GM12878 (cell line): Measurements from ENCODE around the gene ZNF132. TPM values are rescaled to one million over a fixed set of nuclear protein-coding genes. Genes with fewer than 3 reads are reported as not detected.

Experiments used
- CBFB ChIP-seq: IDR thresholded peaks from 2 replicates; pipeline ENCODE4 v1.6.1; 2016; ENCODE audit warnings: antibody characterized with exemption, low read depth
- CBX5 ChIP-seq: sonication (generic); IDR thresholded peaks from 2 replicates; pipeline ENCODE4 v1.6.1; 2016; ENCODE audit warnings: low read depth, moderate library complexity, mild to moderate bottlenecking, inconsistent platforms
- CREM ChIP-seq: IDR thresholded peaks from 2 replicates; pipeline ENCODE4 v1.6.1; 2014; ENCODE audit warnings: antibody characterized with exemption, low read depth
- HDGF ChIP-seq: fragments of 450-650 bp; IDR thresholded peaks from 2 replicates; pipeline ENCODE4 v1.6.1; 2016; ENCODE audit warnings: antibody characterized with exemption
- KAT2A ChIP-seq: conservative IDR thresholded peaks from 2 replicates; pipeline ENCODE4 v1.6.1; 2011; ENCODE audit warnings: low read depth, low read length; ENCODE audit not compliant: control insufficient read depth
- KDM1A ChIP-seq: fragments of 200-600 bp; sonication (generic); IDR thresholded peaks from 2 replicates; pipeline ENCODE4 v1.6.1; 2016; ENCODE audit warnings: borderline replicate concordance
- LARP7 ChIP-seq: fragments of 450-650 bp; IDR thresholded peaks from 2 replicates; pipeline ENCODE4 v1.6.1; 2017; ENCODE audit warnings: mild to moderate bottlenecking
- MXI1 ChIP-seq: fragments of 150-350 bp; IDR thresholded peaks from 2 replicates; pipeline ENCODE4 v1.6.1; 2011; ENCODE audit warnings: low read depth, mild to moderate bottlenecking, inconsistent platforms, low read length, improper control_type of control experiment
- NBN ChIP-seq: fragments of 450-650 bp; IDR thresholded peaks from 2 replicates; pipeline ENCODE4 v1.6.1; 2016
- NFXL1 ChIP-seq: fragments of 450-650 bp; IDR thresholded peaks from 2 replicates; pipeline ENCODE4 v1.6.1; 2017; ENCODE audit warnings: antibody characterized with exemption, mild to moderate bottlenecking, borderline replicate concordance
- NRF1 ChIP-seq: conservative IDR thresholded peaks from 2 replicates; pipeline ENCODE4 v1.6.1; 2011; ENCODE audit warnings: mild to moderate bottlenecking, low read depth, low read length, improper control_type of control experiment
- SMC3 ChIP-seq: IDR thresholded peaks from 2 replicates; pipeline ENCODE4 v1.6.1; 2011; ENCODE audit warnings: low read length, improper control_type of control experiment, borderline replicate concordance
- SREBF1 ChIP-seq: IDR thresholded peaks from 2 replicates; pipeline ENCODE4 v1.6.1; 2012; ENCODE audit warnings: mild to moderate bottlenecking, low read length
- SUZ12 ChIP-seq: fragments of 200-600 bp; sonication (generic); IDR thresholded peaks from one replicate; pipeline ENCODE4 v1.6.1; 2018; ENCODE audit warnings: antibody characterized with exemption, mild to moderate bottlenecking; ENCODE audit not compliant: unreplicated experiment
- TBL1XR1 ChIP-seq: IDR thresholded peaks from 2 replicates; pipeline ENCODE4 v1.6.1; 2012; ENCODE audit warnings: low read depth, low read length, improper control_type of control experiment
- ZNF217 ChIP-seq: fragments of 450-650 bp; IDR thresholded peaks from 2 replicates; pipeline ENCODE4 v1.6.1; 2017; ENCODE audit warnings: antibody characterized with exemption, mild to moderate bottlenecking
- ZNF274 ChIP-seq: IDR thresholded peaks from one replicate; pipeline ENCODE4 v1.8.0; 2011; ENCODE audit not compliant: insufficient read length, insufficient read depth
- polyA plus RNA-seq, 11 experiments: library from polyadenylated mRNA; depleted of rRNA in 4 of 11; unstranded in 6 of 11; stranded (reverse) in 5 of 11; fragments of >200 nt; fragmentation: Nextera tagmentation in 4 of 11; fragmentation: Illumina TruSeq in 1 of 11; extraction: Ambion mirVana in 4 of 11; extraction: Trizol in 1 of 11; gene quantifications; 1 replicate in 1 of 11; 2 replicates in 10 of 11; pipeline versions ENCODE4 v1.2.1 to v1.2.3, GENCODE V29; 2011 to 2016; ENCODE audit warnings: inconsistent platforms in 2 of 11, missing spikeins in 2 of 11, low read depth in 1 of 11
- total RNA-seq, 4 experiments: library from RNA; depleted of rRNA in 3 of 4; stranded (reverse); fragments of >200 nt in 3 of 4; fragmentation: Illumina TruSeq in 1 of 4; extraction: Trizol in 1 of 4; gene quantifications; 2 replicates each; pipeline versions ENCODE4 v1.2.1 to v1.2.3, GENCODE V29; 2013 to 2021
- TF ChIP-seq, protein P1 (sequence below): IDR thresholded peaks from 2 replicates; pipeline ENCODE4 v1.6.1; 2012; ENCODE audit warnings: low read depth, low read length, improper control_type of control experiment
- TF ChIP-seq, protein P2 (sequence below): fragments of 450-650 bp; IDR thresholded peaks from 2 replicates; pipeline ENCODE4 v1.6.1; 2017; ENCODE audit warnings: mild to moderate bottlenecking, low read depth, inconsistent platforms; ENCODE audit not compliant: poor library complexity, severe bottlenecking
- TF ChIP-seq, protein P3 (sequence below): IDR thresholded peaks from 2 replicates; pipeline ENCODE4 v1.6.1; 2012; ENCODE audit warnings: low read depth, low read length, improper control_type of control experiment
- TF ChIP-seq, protein P4 (sequence below): fragments of 450-650 bp; IDR thresholded peaks from 2 replicates; pipeline ENCODE4 v1.6.1; 2014; ENCODE audit warnings: mild to moderate bottlenecking
- TF ChIP-seq, protein P5 (sequence below): IDR thresholded peaks from 2 replicates; pipeline ENCODE4 v1.6.1; 2011; ENCODE audit warnings: low read depth, low read length, improper control_type of control experiment, borderline replicate concordance
- TF ChIP-seq, protein P6 (sequence below): fragments of 450-650 bp; IDR thresholded peaks from 2 replicates; pipeline ENCODE4 v1.6.1; 2016; ENCODE audit warnings: mild to moderate bottlenecking

ZNF132 gene
- total and polyA plus RNA-seq, 10 of the 15 experiments (the other 5 are each of a cell fraction or from before 2014, with no cell fraction given): 0.56 to 4.0 (median 2.3) TPM

DNA sequence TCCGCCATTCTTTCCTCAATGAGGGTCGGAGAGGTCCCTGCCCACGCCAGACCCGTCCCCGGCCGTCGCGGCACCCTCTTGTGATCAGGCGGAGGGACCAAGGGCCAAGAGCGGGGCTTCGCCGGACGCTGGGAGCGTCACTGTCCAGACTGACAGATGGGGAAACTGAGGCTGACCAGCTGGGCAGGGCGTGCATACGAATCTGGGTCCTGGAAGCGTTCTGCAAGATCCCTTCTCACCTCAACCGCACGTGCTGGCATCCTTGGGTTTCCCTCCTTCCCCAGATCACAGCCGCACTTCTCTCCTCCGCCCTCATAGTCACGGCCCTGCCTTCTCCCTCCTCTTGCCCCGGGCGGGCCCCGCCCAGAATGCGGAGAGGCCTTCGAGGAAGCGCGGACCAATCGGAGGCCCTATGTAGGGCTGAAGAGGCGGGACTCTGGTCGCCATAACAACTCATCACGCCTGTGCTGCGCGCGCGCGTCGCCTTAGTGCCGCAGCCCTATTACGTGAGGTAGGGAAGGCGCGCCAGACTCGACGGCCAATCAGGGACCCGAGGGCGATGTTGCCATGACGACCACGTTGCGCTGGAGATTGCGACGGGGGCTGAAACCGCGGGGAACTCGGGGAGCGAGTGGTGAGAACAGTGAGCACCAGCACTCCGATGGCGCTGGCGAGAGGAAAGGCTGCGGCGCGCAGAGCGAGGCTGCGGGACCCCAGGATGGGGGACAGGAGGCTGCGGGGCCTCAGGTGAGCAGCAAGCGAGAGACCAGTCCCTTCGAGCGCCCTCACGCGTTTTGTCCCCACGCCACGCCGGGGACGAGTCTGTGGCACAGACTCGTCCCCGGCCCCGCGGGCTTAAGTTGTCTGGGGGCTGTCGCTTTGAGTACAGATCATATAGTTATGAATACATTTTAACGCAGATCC lies 38.8 kb downstream of the ZNF132 start (continued):
- no peak for TF ChIP-seq KDM1A
- no peak for TF ChIP-seq SUZ12
- no peak for TF ChIP-seq ZNF274
- TF ChIP-seq NRF1: peak; percentile 68
- TF ChIP-seq, protein P1, sequence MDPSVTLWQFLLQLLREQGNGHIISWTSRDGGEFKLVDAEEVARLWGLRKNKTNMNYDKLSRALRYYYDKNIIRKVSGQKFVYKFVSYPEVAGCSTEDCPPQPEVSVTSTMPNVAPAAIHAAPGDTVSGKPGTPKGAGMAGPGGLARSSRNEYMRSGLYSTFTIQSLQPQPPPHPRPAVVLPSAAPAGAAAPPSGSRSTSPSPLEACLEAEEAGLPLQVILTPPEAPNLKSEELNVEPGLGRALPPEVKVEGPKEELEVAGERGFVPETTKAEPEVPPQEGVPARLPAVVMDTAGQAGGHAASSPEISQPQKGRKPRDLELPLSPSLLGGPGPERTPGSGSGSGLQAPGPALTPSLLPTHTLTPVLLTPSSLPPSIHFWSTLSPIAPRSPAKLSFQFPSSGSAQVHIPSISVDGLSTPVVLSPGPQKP: no peak
- no peak; the same call in 1 of the 2 replicates for TF ChIP-seq CBFB
- TF ChIP-seq ZNF217: no peak
- TF ChIP-seq, protein P2, sequence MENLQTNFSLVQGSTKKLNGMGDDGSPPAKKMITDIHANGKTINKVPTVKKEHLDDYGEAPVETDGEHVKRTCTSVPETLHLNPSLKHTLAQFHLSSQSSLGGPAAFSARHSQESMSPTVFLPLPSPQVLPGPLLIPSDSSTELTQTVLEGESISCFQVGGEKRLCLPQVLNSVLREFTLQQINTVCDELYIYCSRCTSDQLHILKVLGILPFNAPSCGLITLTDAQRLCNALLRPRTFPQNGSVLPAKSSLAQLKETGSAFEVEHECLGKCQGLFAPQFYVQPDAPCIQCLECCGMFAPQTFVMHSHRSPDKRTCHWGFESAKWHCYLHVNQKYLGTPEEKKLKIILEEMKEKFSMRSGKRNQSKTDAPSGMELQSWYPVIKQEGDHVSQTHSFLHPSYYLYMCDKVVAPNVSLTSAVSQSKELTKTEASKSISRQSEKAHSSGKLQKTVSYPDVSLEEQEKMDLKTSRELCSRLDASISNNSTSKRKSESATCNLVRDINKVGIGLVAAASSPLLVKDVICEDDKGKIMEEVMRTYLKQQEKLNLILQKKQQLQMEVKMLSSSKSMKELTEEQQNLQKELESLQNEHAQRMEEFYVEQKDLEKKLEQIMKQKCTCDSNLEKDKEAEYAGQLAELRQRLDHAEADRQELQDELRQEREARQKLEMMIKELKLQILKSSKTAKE: no peak
- no peak; the same call in 1 of the 2 replicates for TF ChIP-seq TBL1XR1
- TF ChIP-seq MXI1: peak; percentile 99
- TF ChIP-seq, protein P3, sequence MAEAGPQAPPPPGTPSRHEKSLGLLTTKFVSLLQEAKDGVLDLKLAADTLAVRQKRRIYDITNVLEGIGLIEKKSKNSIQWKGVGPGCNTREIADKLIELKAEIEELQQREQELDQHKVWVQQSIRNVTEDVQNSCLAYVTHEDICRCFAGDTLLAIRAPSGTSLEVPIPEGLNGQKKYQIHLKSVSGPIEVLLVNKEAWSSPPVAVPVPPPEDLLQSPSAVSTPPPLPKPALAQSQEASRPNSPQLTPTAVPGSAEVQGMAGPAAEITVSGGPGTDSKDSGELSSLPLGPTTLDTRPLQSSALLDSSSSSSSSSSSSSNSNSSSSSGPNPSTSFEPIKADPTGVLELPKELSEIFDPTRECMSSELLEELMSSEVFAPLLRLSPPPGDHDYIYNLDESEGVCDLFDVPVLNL: peak; percentile 51
- TF ChIP-seq, protein P4, sequence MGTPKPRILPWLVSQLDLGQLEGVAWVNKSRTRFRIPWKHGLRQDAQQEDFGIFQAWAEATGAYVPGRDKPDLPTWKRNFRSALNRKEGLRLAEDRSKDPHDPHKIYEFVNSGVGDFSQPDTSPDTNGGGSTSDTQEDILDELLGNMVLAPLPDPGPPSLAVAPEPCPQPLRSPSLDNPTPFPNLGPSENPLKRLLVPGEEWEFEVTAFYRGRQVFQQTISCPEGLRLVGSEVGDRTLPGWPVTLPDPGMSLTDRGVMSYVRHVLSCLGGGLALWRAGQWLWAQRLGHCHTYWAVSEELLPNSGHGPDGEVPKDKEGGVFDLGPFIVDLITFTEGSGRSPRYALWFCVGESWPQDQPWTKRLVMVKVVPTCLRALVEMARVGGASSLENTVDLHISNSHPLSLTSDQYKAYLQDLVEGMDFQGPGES: peak; percentile 82
- peak; percentile 28; the same call in 1 of the 2 replicates for TF ChIP-seq LARP7
- TF ChIP-seq KAT2A: no peak
- TF ChIP-seq CREM: peak; percentile 85
- TF ChIP-seq SREBF1: no peak; the same call in 1 of the 2 replicates
- TF ChIP-seq, protein P5, sequence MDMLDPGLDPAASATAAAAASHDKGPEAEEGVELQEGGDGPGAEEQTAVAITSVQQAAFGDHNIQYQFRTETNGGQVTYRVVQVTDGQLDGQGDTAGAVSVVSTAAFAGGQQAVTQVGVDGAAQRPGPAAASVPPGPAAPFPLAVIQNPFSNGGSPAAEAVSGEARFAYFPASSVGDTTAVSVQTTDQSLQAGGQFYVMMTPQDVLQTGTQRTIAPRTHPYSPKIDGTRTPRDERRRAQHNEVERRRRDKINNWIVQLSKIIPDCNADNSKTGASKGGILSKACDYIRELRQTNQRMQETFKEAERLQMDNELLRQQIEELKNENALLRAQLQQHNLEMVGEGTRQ: no peak
- TF ChIP-seq CBX5: no peak
- TF ChIP-seq, protein P6, sequence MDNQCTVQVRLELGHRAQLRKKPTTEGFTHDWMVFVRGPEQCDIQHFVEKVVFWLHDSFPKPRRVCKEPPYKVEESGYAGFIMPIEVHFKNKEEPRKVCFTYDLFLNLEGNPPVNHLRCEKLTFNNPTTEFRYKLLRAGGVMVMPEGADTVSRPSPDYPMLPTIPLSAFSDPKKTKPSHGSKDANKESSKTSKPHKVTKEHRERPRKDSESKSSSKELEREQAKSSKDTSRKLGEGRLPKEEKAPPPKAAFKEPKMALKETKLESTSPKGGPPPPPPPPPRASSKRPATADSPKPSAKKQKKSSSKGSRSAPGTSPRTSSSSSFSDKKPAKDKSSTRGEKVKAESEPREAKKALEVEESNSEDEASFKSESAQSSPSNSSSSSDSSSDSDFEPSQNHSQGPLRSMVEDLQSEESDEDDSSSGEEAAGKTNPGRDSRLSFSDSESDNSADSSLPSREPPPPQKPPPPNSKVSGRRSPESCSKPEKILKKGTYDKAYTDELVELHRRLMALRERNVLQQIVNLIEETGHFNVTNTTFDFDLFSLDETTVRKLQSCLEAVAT: no peak
- no peak for TF ChIP-seq SMC3
- no peak for TF ChIP-seq NFXL1
- TF ChIP-seq NBN: no peak
- peak; percentile 96 for TF ChIP-seq HDGF
